OCI-LY1 (cell line): ENCODE measurements around the gene ZNF618.

Experiments
- H2AFZ ChIP-seq: fragments of 200-600 bp; sonication (generic), shearing (Covaris generic); 2 replicates; pipeline ENCODE4 v1.6.0; 2014; ENCODE audit warnings: antibody characterized with exemption, mild to moderate bottlenecking, low read length
- H3F3A ChIP-seq: fragments of 200-600 bp; sonication (generic), shearing (Covaris generic); 2 replicates; pipeline ENCODE4 v1.6.0; 2014; ENCODE audit warnings: mild to moderate bottlenecking, antibody characterized with exemption, low read length, moderate library complexity; ENCODE audit not compliant: insufficient read depth
- H3K27ac ChIP-seq: fragments of 200-600 bp; sonication (generic); 2 replicates; pipeline ENCODE4 v1.5.1; 2014; ENCODE audit warnings: low read length, mixed run types, mild to moderate bottlenecking, low read depth; ENCODE audit not compliant: poor library complexity, severe bottlenecking
- H3K27me3 ChIP-seq: fragments of 200-600 bp; sonication (generic); 2 replicates; pipeline ENCODE4 v1.6.0; 2014; ENCODE audit warnings: antibody characterized with exemption, mild to moderate bottlenecking, low read length, moderate library complexity; ENCODE audit not compliant: insufficient read depth
- H3K36me3 ChIP-seq: fragments of 200-600 bp; sonication (generic); 2 replicates; pipeline ENCODE4 v1.6.1; 2014; ENCODE audit warnings: mild to moderate bottlenecking, antibody characterized with exemption, low read length, moderate library complexity, mixed read lengths; ENCODE audit not compliant: insufficient read depth
- H3K4me1 ChIP-seq: fragments of 200-600 bp; sonication (generic); 2 replicates; pipeline ENCODE4 v1.5.1; 2014; ENCODE audit warnings: mild to moderate bottlenecking, low read length, moderate library complexity; ENCODE audit not compliant: insufficient read depth, severe bottlenecking
- H3K4me2 ChIP-seq: fragments of 200-600 bp; sonication (generic), shearing (Covaris generic); 2 replicates; pipeline ENCODE4 v1.6.1; 2014; ENCODE audit warnings: low read length
- H3K4me3 ChIP-seq: fragments of 200-600 bp; sonication (generic); 2 replicates; pipeline ENCODE4 v1.5.1; 2014; ENCODE audit warnings: low read length, low read depth, mild to moderate bottlenecking, mixed read lengths; ENCODE audit not compliant: poor library complexity, severe bottlenecking
- H3K79me2 ChIP-seq: fragments of 200-600 bp; shearing (Covaris generic); 2 replicates; pipeline ENCODE4 v1.6.1; 2016; ENCODE audit warnings: mixed run types, low read length, mixed read lengths; ENCODE audit not compliant: insufficient read depth
- H3K9ac ChIP-seq: fragments of 200-600 bp; sonication (generic), shearing (Covaris generic); 2 replicates; pipeline ENCODE4 v1.6.1; 2014; ENCODE audit warnings: mild to moderate bottlenecking, low read length, mixed read lengths
- H3K9me2 ChIP-seq: fragments of 200-600 bp; sonication (generic), shearing (Covaris generic); 2 replicates; pipeline ENCODE4 v1.6.1; 2014; ENCODE audit warnings: low read depth, mild to moderate bottlenecking, low read length, mixed read lengths
- H3K9me3 ChIP-seq: fragments of 200-600 bp; shearing (Covaris generic); 2 replicates; pipeline ENCODE4 v1.6.1; 2014; ENCODE audit warnings: low read length, mixed read lengths
- H4K20me1 ChIP-seq: fragments of 200-600 bp; sonication (generic), shearing (Covaris generic); 2 replicates; pipeline ENCODE4 v1.6.0; 2016; ENCODE audit warnings: mild to moderate bottlenecking, low read length; ENCODE audit not compliant: insufficient read depth
- CTCF ChIP-seq: fragments of 200-600 bp; sonication (generic), shearing (Covaris generic); IDR thresholded peaks from 2 replicates; pipeline ENCODE4 v1.5.1; 2017; ENCODE audit warnings: mild to moderate bottlenecking, antibody characterized with exemption, low read length, moderate library complexity, mixed read lengths
- EZH2 ChIP-seq: fragments of 200-600 bp; sonication (generic), shearing (Covaris generic); IDR thresholded peaks from 2 replicates; pipeline ENCODE4 v1.8.0; 2017; ENCODE audit warnings: borderline replicate concordance, mixed run types, mild to moderate bottlenecking, antibody characterized with exemption, low read length, moderate library complexity, mixed read lengths

The ZNF618 gene

GRCh38 chr9:113872485-113873143, 3.5 kb upstream of the ZNF618 start:
- Histone ChIP-seq H3K9ac (no peak overlapping the region), H4K20me1 (no peaks in the 10 kb centered on the region), H2AFZ (no peak overlapping the region), H3K9me2 (no peaks in the 10 kb centered on the region), H3F3A (no peaks in the 10 kb centered on the region), H3K9me3 (no peaks in the 10 kb centered on the region), H3K79me2 (no peaks in the 10 kb centered on the region), H3K4me1 (no peaks in the 10 kb centered on the region), H3K36me3 (no peaks in the 10 kb centered on the region), H3K27ac (no peak overlapping the region), H3K27me3 (no peaks in the 10 kb centered on the region; the same call in 1 of the 2 replicates), H3K4me2 (no peak overlapping the region), H3K4me3 (no peak overlapping the region)
- TF ChIP-seq CTCF (no peak), EZH2 (no peak)

GRCh38 chr9:113873446-113873845, 2.7 kb upstream of the ZNF618 start:
- no peaks in the 10 kb centered on the region; the same call in 1 of the 2 replicates for H3K27me3 ChIP-seq
- no peaks in the 10 kb centered on the region for H3K36me3 ChIP-seq
- H3K79me2 ChIP-seq = no peaks in the 10 kb centered on the region
- H3K27ac ChIP-seq = no peak overlapping the region
- no peaks in the 10 kb centered on the region for H3K9me2 ChIP-seq
- no peak for TF ChIP-seq EZH2
- no peaks in the 10 kb centered on the region for H4K20me1 ChIP-seq
- H3K4me2 ChIP-seq = no peak overlapping the region
- H3K9me3 ChIP-seq = no peaks in the 10 kb centered on the region
- H2AFZ ChIP-seq = no peak overlapping the region
- H3K4me3 ChIP-seq = no peak overlapping the region
- no peak overlapping the region for H3K9ac ChIP-seq
- no peaks in the 10 kb centered on the region for H3F3A ChIP-seq
- no peaks in the 10 kb centered on the region for H3K4me1 ChIP-seq

- no peak overlapping the region for H3K27ac ChIP-seq
- no peaks in the 10 kb centered on the region for H3K9me2 ChIP-seq
- no peaks in the 10 kb centered on the region for H4K20me1 ChIP-seq
- no peak overlapping the region for H2AFZ ChIP-seq
- TF ChIP-seq CTCF (no peak), EZH2 (no peak)
- no peaks in the 10 kb centered on the region for H3K9me3 ChIP-seq
- no peaks in the 10 kb centered on the region for H3F3A ChIP-seq
- no peak overlapping the region for H3K9ac ChIP-seq
- no peaks in the 10 kb centered on the region for H3K79me2 ChIP-seq
- no peaks in the 10 kb centered on the region for H3K4me1 ChIP-seq
- no peaks in the 10 kb centered on the region for H3K27me3 ChIP-seq
- no peak overlapping the region for H3K4me2 ChIP-seq
- H3K36me3 ChIP-seq = no peaks in the 10 kb centered on the region
- H3K4me3 ChIP-seq = no peak overlapping the region
These were observed 2.2 kb upstream of the ZNF618 start for GRCh38 chr9:113873926-113874325.
